Breast epithelium (tissue), 4 donors: ENCODE results near the gene UBE3C. TPM values are rescaled to one million over a fixed set of nuclear protein-coding genes. Genes with fewer than 3 reads are reported as not detected.
A peak's percentile ranks its signal among the peaks of the same experiment; 100 is the strongest.
"Not testable (repeated sequence)": the region's sequence is repeated elsewhere in the genome, so short reads cannot be mapped to it uniquely, and the experiment has no call there.

Experiments used
- DNase-seq, 2 donors: peaks; one replicate each; pipeline ENCODE4 v3.0.0-alpha.2; 2019; ENCODE audit warnings: low spot score in 2 of 2
- H3K27ac ChIP-seq, 2 donors: fragments of 200-600 bp; sonication (generic) in 1 of 2; one replicate each; pipeline ENCODE4 v1.5.1; 2016 to 2019; ENCODE audit warnings: mild to moderate bottlenecking in 1 of 2
- H3K27me3 ChIP-seq, 2 donors: fragments of 200-600 bp; sonication (generic) in 1 of 2; one replicate each; pipeline versions ENCODE4 v1.5.1 to v1.6.0; 2017 to 2019; ENCODE audit warnings: control low read depth in 1 of 2, mild to moderate bottlenecking in 1 of 2
- H3K36me3 ChIP-seq: fragments of 200-600 bp; one replicate; pipeline ENCODE4 v1.5.1; 2019
- H3K4me1 ChIP-seq, 2 donors: fragments of 200-600 bp; sonication (generic); one replicate each; pipeline ENCODE4 v1.5.1; 2016 to 2019; ENCODE audit warnings: control low read depth in 1 of 2
- H3K4me3 ChIP-seq, 3 donors: fragments of 200-600 bp; sonication (generic); 1 replicate in 2 of 3; 2 replicates in 1 of 3; pipeline ENCODE4 v1.5.1; 2016 to 2019; ENCODE audit warnings: mild to moderate bottlenecking in 3 of 3, moderate library complexity in 2 of 3
- H3K9me3 ChIP-seq, 2 donors: fragments of 200-600 bp; sonication (generic) in 1 of 2; one replicate each; pipeline ENCODE4 v1.5.1; 2016 to 2019; ENCODE audit warnings: control low read depth in 1 of 2
- POLR2A ChIP-seq: fragments of 450-650 bp; IDR thresholded peaks from one replicate; pipeline ENCODE4 v1.6.1; 2016; ENCODE audit warnings: antibody characterized with exemption, mild to moderate bottlenecking, moderate library complexity
- POLR2AphosphoS5 ChIP-seq, 3 donors: sonication (generic); formaldehyde crosslinking; IDR thresholded peaks; one replicate each; pipeline ENCODE4 v1.6.1; 2017; ENCODE audit warnings: antibody characterized with exemption in 3 of 3
- intact Hi-C: fragments of 100-400 bp; cut with DNase I; formaldehyde crosslinking; loops from one replicate; pipeline ENCODE4 v1.15.1; 2023; ENCODE audit warnings: low total_unique reads
- total RNA-seq, 3 donors: library from RNA; depleted of rRNA; stranded (reverse); fragments of >200 nt; gene quantifications; one replicate each; pipeline ENCODE4 v1.1.0, GENCODE V29; 2016
- TF ChIP-seq, protein P1 (sequence below), 3 donors: fragments of 450-650 bp; IDR thresholded peaks; one replicate each; pipeline ENCODE4 v1.5.1; 2016 to 2017; ENCODE audit warnings: antibody characterized with exemption in 3 of 3, mild to moderate bottlenecking in 3 of 3, moderate library complexity in 3 of 3

Gene UBE3C
- total RNA-seq, 3 donors from 2014 or later = 63.0 to 96.4 (median 87.4) TPM

DNA sequence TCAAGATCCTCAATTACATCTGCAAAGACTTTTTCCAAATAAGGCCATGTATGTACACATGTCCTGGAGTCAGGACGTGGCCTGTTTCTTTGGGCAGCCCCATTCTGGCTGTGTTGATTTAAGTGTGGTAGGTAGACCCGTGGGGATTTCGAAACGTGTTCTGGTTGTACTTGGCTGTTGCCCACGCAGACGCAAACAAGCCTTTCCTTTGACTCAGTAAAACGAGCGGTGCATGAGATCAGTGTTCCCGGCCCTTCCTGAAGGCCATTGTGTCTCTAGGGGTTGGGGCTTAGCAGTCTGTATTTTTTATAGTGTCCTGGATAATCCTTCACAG is 133.2 kb downstream of the UBE3C start:
- peak; percentile 74 to 86 for DNase-seq
- Histone ChIP-seq H3K4me1 (peaks cover 4 to 17% of the 10 kb centered on the region in 2 donors), H3K4me3 (no peak overlapping the region), H3K36me3 (peaks cover 10% of the 10 kb centered on the region), H3K27ac (peak overlapping the region; percentile 74 to 87), H3K9me3 (no peaks in the 10 kb centered on the region), H3K27me3 (no peaks in the 10 kb centered on the region)
- TF ChIP-seq POLR2AphosphoS5 (IDR thresholded peaks at IDR 0.05) = peak in 2 of 3 donors; percentile 32 to 55
- TF ChIP-seq, protein P1, sequence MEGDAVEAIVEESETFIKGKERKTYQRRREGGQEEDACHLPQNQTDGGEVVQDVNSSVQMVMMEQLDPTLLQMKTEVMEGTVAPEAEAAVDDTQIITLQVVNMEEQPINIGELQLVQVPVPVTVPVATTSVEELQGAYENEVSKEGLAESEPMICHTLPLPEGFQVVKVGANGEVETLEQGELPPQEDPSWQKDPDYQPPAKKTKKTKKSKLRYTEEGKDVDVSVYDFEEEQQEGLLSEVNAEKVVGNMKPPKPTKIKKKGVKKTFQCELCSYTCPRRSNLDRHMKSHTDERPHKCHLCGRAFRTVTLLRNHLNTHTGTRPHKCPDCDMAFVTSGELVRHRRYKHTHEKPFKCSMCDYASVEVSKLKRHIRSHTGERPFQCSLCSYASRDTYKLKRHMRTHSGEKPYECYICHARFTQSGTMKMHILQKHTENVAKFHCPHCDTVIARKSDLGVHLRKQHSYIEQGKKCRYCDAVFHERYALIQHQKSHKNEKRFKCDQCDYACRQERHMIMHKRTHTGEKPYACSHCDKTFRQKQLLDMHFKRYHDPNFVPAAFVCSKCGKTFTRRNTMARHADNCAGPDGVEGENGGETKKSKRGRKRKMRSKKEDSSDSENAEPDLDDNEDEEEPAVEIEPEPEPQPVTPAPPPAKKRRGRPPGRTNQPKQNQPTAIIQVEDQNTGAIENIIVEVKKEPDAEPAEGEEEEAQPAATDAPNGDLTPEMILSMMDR (IDR thresholded peaks at IDR 0.05) = no peak
- intact Hi-C loops = no loop called here

DNA sequence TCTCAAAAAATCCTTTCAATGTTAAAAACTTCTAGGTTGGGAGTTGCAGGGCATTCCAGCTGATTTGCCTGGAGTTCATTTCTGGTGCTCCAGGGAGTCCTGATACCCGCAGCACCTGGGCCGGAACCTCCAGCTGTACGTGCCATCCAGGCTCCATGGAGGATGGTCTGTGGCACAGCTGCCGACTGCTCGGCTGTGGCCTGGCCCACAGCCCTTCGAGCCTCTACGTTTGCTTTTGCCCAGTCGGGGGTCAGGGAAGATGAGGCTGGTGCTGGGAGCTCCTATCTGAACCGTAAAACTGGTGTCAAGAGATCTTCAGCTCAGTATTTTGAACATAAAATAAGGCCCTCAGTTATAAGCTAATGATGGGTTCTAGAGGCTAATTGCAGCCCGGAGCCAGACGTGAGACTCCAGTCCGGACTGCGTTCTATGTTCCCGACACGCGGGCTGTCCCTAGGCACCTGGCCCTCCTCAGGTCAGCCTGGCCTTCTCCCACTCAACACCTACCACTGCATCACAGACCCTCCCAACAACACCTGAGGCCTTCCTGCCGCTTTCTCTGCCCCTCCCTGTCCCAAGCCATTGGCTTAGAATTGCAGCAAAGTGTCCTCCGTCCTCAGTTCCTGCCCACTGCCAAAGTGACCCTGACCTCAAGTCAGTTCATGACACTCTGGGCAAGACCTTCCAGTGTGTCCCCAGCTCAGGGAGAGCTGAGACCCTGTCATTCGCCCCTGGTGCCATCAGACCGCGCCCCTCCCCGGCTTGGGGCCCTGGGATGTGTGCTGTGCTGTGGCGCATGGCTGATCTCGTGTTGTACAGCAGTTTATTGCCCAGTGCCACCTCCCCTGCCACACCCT is 133.9 kb downstream of the UBE3C start:
- intact Hi-C loops = no loop called here
- TF ChIP-seq POLR2AphosphoS5 (IDR thresholded peaks at IDR 0.05) = no peak
- no peak for TF ChIP-seq POLR2A
- TF ChIP-seq, protein P1 (IDR thresholded peaks at IDR 0.05) = no peak
- no peak for DNase-seq

DNA sequence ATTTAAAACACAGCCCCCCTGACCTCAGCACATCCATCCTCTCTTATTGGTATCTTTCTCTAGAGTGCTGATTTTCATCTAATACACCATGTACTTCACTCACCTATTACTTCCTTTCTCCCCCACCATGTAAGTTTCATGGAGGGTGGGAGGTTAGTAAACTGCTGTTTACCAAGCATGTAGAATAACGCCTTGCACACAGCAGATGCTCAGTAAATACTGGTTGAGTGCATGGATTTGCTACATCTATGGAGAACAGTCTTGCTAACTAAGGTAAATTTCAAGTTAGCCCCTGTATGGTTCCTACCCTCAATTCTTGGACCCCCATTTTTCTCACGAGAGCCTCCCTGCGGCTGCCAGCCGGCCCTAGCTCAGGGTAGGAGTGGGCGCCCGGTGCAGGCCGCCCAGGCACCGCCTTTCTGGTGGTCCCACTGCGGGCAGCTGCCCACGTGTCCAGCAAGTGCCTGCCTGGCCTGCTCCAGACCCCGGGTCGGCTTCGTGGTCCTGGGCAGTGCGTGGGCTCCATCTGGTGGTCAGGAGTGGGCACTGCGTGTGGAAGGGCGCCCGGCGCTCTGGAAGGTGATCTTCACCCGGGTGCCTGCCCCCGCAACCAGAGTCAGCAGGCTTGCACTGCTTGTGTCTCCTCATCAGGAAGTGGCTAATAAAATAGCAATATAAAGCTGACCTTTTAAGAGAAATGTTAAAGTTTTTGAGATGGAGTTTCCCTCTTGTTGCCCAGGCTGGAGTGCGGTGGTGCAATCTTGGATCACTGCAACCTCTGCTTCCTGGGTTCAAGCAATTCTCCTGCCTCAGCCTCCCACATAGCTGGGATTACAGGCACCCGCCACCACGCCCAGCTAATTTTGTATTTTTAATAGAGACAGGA is 134.7 kb downstream of the UBE3C start:
- Histone ChIP-seq H3K4me3 (peak overlapping the region in 1 of 3 donors; percentile 40), H3K27ac (peak overlapping the region; percentile 74 to 83), H3K9me3 (no peaks in the 10 kb centered on the region), H3K4me1 (peaks cover 4 to 17% of the 10 kb centered on the region in 2 donors), H3K36me3 (no peaks in the 10 kb centered on the region), H3K27me3 (no peaks in the 10 kb centered on the region)
- peak in 1 of 2 donors; percentile 75 for DNase-seq
- peak in 1 of 3 donors; percentile 32 for TF ChIP-seq POLR2AphosphoS5 (IDR thresholded peaks at IDR 0.05)
- TF ChIP-seq, protein P1 (IDR thresholded peaks at IDR 0.05) = peak; percentile 78 to 94 (median 93)
- no peak for TF ChIP-seq POLR2A
- intact Hi-C loops = no loop called here

More for the DNA sequence above, 133.9 kb downstream of the UBE3C start:
- peaks cover 8% of the 10 kb centered on the region for H3K36me3 ChIP-seq
- H3K4me3 ChIP-seq = no peak overlapping the region
- H3K27me3 ChIP-seq = no peaks in the 10 kb centered on the region
- H3K9me3 ChIP-seq = no peaks in the 10 kb centered on the region
- H3K27ac ChIP-seq = peak overlapping the region; percentile 74 to 83
- peaks cover 4 to 17% of the 10 kb centered on the region in 2 donors for H3K4me1 ChIP-seq

DNA sequence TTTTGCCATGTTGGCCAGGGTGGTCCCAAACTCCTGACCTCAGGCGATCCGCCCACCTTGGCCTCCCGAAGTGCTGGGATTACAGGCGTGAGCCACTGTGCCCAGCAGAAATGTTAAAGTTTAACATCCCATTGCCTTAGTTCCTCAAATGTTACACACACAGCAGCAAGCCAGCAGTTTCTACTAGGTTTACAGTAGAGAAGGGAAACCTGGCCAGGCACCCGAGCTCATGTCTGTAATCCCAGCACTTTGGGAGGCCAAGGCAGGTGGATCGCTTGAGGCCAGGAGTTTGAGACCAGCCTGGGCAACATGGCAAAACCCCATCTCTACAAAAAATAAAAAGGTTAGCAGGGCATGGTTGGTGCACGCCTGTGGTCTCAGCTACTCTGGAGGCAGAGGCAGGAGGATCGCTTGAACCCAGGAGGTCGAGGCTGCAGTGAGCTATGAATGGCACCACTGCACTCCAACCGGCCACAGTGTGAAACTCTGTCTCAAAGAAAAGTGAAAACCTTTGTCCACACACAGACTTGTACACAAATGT is 135.4 kb downstream of the UBE3C start:
- H3K27me3 ChIP-seq, H3K27ac ChIP-seq, H3K9me3 ChIP-seq, intact Hi-C loops, DNase-seq, H3K4me3 ChIP-seq, H3K36me3 ChIP-seq: not testable (repeated sequence)
- peaks cover 4 to 17% of the 10 kb centered on the region in 2 donors for H3K4me1 ChIP-seq

DNA sequence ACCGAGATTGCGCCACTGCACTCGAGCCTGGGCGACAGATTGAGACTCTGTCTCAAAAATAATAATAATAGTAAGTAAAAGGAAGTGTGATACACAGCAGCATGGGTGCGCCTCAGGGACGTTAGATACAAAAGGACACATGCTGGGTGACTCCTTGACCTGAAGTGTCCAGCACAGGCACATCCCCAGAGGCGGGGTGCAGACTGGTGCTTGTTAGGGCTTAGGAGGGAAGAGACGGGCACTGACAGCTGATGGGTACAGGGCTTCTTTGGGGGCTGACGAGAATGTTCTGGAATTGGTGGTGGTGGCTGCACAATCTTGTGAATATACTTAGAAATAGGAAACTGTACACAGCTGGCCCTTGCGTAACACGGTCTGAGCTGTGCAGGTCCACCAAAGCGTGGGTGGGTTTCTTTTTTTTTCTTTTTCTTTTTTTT is 136.3 kb downstream of the UBE3C start:
- Histone ChIP-seq H3K4me1 (peaks cover 4 to 17% of the 10 kb centered on the region in 2 donors), H3K9me3 (no peaks in the 10 kb centered on the region), H3K27ac (no peak overlapping the region), H3K36me3 (no peaks in the 10 kb centered on the region), H3K4me3 (no peak overlapping the region), H3K27me3 (no peaks in the 10 kb centered on the region)
- intact Hi-C loops = no loop called here
- DNase-seq = no peak
- TF ChIP-seq, protein P1 (IDR thresholded peaks at IDR 0.05) = no peak
- no peak for TF ChIP-seq POLR2A
- TF ChIP-seq POLR2AphosphoS5 (IDR thresholded peaks at IDR 0.05) = no peak
